HCT116 (cell line): ENCODE measurements around the gene MTHFSD.

Experiments
- CEBPB ChIP-seq: IDR thresholded peaks from 2 replicates; pipeline ENCODE4 v1.6.1; 2012; ENCODE audit warnings: low read depth
- EZH2 ChIP-seq: fragments of 200-600 bp; sonication (generic); IDR thresholded peaks from 2 replicates; pipeline ENCODE4 v1.6.1; 2017; ENCODE audit warnings: antibody characterized with exemption, mixed run types
- JUND ChIP-seq: IDR thresholded peaks from 2 replicates; pipeline ENCODE4 v1.6.1; 2012
- POLR2A ChIP-seq: IDR thresholded peaks from 2 replicates; pipeline ENCODE4 v1.7.0; 2011; ENCODE audit warnings: borderline replicate concordance; ENCODE audit not compliant: insufficient read depth, insufficient read length; ENCODE audit errors: extremely low read depth
- POLR2AphosphoS5 ChIP-seq: IDR thresholded peaks from 2 replicates; pipeline ENCODE4 v1.6.1; 2011; ENCODE audit warnings: mild to moderate bottlenecking, low read depth, low read length, moderate library complexity
- RAD21 ChIP-seq: IDR thresholded peaks from 2 replicates; pipeline ENCODE4 v1.6.1; 2012; ENCODE audit warnings: low read depth, mild to moderate bottlenecking
- TCF7L2 ChIP-seq: IDR thresholded peaks from 2 replicates; pipeline ENCODE4 v1.7.0; 2011; ENCODE audit warnings: borderline replicate concordance, inconsistent platforms; ENCODE audit not compliant: insufficient read depth, insufficient read length; ENCODE audit errors: extremely low read depth
- TF ChIP-seq, protein P1 (sequence below), 3 experiments: fragments of 200-600 bp in 1 of 3; sonication (generic) in 1 of 3; IDR thresholded peaks in 2 of 3; conservative IDR thresholded peaks in 1 of 3; 2 replicates each; pipeline ENCODE4 v1.5.1; 2012 to 2017; ENCODE audit warnings: low read depth in 2 of 3, low read length in 2 of 3, antibody characterized with exemption in 1 of 3, borderline replicate concordance in 1 of 3, control low read depth in 1 of 3, mild to moderate bottlenecking in 1 of 3, mixed read lengths in 1 of 3, mixed run types in 1 of 3, moderate library complexity in 1 of 3; ENCODE audit not compliant: insufficient read depth in 1 of 3

DNA sequence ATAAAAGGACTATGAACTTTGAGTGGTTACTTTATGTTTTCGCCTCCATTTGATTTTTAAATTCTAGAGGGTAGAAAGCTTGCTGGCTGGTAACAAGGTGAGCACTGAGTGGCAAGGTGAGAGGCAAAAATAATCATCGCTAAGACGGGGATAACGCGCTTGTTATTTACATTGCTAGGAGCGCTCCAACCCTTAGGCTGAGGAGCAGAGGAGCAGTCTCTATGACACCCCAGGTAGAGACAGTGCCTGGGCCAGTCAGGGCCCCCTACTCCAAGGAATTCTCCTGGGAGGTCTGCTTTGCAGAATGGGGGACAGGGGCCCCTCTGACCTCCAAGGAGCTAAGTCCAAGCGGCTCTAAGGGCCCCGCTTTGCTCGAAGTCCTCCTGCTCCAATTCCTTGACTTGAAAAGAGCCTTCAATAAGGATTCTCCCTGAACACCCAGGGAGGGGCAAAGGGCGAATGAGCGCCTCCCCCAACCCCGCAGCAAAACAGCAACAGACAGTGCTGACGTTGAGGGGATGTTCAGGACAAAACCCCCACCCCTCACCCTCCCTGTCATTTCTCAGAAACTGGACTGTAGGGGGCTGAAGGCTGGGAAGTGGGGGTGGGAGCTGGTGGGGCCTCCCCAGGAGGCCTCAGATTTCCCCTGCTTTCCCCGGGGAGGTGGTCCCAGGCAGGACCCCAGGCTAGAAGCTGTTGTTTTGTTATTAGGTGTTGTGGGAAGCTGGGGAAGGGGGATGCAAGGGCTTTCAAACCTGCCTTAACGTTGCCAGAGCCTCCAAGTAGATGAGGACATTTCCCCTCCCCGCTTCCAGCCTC is 54.9 kb downstream of the MTHFSD start:
- TF ChIP-seq, protein P1, sequence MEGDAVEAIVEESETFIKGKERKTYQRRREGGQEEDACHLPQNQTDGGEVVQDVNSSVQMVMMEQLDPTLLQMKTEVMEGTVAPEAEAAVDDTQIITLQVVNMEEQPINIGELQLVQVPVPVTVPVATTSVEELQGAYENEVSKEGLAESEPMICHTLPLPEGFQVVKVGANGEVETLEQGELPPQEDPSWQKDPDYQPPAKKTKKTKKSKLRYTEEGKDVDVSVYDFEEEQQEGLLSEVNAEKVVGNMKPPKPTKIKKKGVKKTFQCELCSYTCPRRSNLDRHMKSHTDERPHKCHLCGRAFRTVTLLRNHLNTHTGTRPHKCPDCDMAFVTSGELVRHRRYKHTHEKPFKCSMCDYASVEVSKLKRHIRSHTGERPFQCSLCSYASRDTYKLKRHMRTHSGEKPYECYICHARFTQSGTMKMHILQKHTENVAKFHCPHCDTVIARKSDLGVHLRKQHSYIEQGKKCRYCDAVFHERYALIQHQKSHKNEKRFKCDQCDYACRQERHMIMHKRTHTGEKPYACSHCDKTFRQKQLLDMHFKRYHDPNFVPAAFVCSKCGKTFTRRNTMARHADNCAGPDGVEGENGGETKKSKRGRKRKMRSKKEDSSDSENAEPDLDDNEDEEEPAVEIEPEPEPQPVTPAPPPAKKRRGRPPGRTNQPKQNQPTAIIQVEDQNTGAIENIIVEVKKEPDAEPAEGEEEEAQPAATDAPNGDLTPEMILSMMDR (IDR thresholded peaks at IDR 0.05 in 2 of 3, conservative IDR thresholded peaks at IDR 0.05 in 1 of 3; ENCODE audit: borderline replicate concordance in 1 of 3, insufficient read depth in 1 of 3, low read depth in 2 of 3, low read length in 2 of 3), result no peak
- TF ChIP-seq EZH2 (no peak), POLR2A (no peak), TCF7L2 (no peak), JUND (no peak), CEBPB (no peak), POLR2AphosphoS5 (no peak), RAD21 (no peak)
